ENCODE measurements around the gene SOBP. TPM values are rescaled to one million over a fixed set of nuclear protein-coding genes. Genes with fewer than 3 reads are reported as not detected.

SOBP gene
- total RNA-seq, 4 donors from 2014 or later = 0.26 to 1.5 (median 0.55) TPM

DNA sequence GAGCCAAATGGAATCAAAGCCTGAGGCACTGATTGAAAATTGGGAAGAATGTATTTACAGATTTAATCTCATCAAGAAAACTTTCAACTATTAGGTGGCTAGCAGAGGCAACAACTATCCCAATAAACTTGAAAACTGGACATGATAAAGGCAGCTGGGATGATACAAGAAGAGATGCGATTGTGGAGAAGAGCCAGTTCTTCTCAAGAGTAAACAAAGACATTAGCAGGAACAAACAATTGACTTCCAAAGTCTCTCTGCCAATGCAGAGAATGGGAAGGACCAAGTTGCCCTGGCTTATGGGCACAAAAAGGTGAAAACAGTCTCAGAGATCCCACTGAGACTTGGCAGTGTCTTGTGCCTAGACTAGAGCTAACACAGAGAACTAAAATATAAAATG is 132.4 kb downstream of the SOBP start:
- no peaks in the 10 kb centered on the region for H3K9me3 ChIP-seq
- DNase-seq (ENCODE audit: low spot score in 2 of 2) = no peak
- no peaks in the 10 kb centered on the region for H3K4me1 ChIP-seq
- H3K4me3 ChIP-seq = no peak overlapping the region
- H3K27ac ChIP-seq = no peak overlapping the region
- TF ChIP-seq CTCF (IDR thresholded peaks at IDR 0.05) (no peak), EP300 (IDR thresholded peaks at IDR 0.05) (no peak)
- no peaks in the 10 kb centered on the region for H3K27me3 ChIP-seq
- WGBS = 100% methylated on average over 1 of the region's 1 CpG
- H3K36me3 ChIP-seq = no peaks in the 10 kb centered on the region

- no peak for DNase-seq (ENCODE audit: low spot score in 2 of 2)
- no peak for TF ChIP-seq POLR2AphosphoS5 (IDR thresholded peaks at IDR 0.05)
- no peak for TF ChIP-seq CTCF (IDR thresholded peaks at IDR 0.05)
- no peak for TF ChIP-seq EP300 (IDR thresholded peaks at IDR 0.05)
- no peak for TF ChIP-seq POLR2A (IDR thresholded peaks at IDR 0.05)
- H3K27ac ChIP-seq = no peak overlapping the region
- WGBS = 87% methylated on average over 3 of the region's 3 CpGs
- no peak overlapping the region for H3K4me3 ChIP-seq
- H3K27me3 ChIP-seq = no peaks in the 10 kb centered on the region
- H3K4me1 ChIP-seq = no peaks in the 10 kb centered on the region
- no peaks in the 10 kb centered on the region for H3K9me3 ChIP-seq
- no peaks in the 10 kb centered on the region for H3K36me3 ChIP-seq
These were observed 134.1 kb downstream of the SOBP start for GRCh38 chr6:107624050-107624449.

- Histone ChIP-seq H3K4me3 (no peak overlapping the region), H3K36me3 (no peaks in the 10 kb centered on the region), H3K9me3 (no peaks in the 10 kb centered on the region), H3K27ac (no peak overlapping the region), H3K27me3 (no peaks in the 10 kb centered on the region), H3K4me1 (no peaks in the 10 kb centered on the region)
- 88% methylated on average over 1 of the region's 1 CpG for WGBS
- TF ChIP-seq POLR2A (IDR thresholded peaks at IDR 0.05) (no peak), POLR2AphosphoS5 (IDR thresholded peaks at IDR 0.05) (no peak), EP300 (IDR thresholded peaks at IDR 0.05) (no peak), CTCF (IDR thresholded peaks at IDR 0.05) (no peak)
- DNase-seq (ENCODE audit: low spot score in 2 of 2) = no peak
These were observed 134.6 kb downstream of the SOBP start for GRCh38 chr6:107624541-107624940.

- TF ChIP-seq POLR2A (IDR thresholded peaks at IDR 0.05) = no peak
- no peak for TF ChIP-seq CTCF (IDR thresholded peaks at IDR 0.05)
- no peak for TF ChIP-seq EP300 (IDR thresholded peaks at IDR 0.05)
- no peak for TF ChIP-seq POLR2AphosphoS5 (IDR thresholded peaks at IDR 0.05)
- DNase-seq (ENCODE audit: low spot score in 2 of 2) = no peak
- Histone ChIP-seq H3K9me3 (no peaks in the 10 kb centered on the region), H3K27me3 (no peaks in the 10 kb centered on the region), H3K36me3 (no peaks in the 10 kb centered on the region), H3K4me3 (no peak overlapping the region), H3K4me1 (no peaks in the 10 kb centered on the region), H3K27ac (no peak overlapping the region)
- WGBS = 100% methylated on average over 1 of the region's 1 CpG
These were observed 135.3 kb downstream of the SOBP start for GRCh38 chr6:107625264-107625663.

DNA sequence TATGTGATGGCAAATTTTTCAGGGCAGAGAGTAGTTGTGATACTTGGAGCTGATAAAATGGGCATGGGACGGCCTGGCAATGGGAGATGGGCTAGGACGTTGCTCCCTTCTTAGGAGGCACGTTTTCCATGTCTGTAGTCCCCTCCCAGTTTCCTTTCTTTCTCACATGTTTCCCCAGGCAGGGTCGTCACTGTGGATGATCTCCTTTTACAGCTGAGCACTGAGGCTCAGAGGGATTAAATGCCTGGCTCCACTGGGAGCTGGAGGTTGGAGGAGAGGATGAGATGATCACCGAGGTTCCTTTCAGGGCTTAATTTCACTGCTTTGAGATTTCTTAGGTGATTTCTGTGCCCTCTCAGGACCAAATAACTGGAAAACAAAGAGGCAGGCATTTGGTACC is 136.7 kb downstream of the SOBP start:
- Histone ChIP-seq H3K4me1 (no peaks in the 10 kb centered on the region), H3K27ac (no peak overlapping the region), H3K9me3 (no peaks in the 10 kb centered on the region), H3K27me3 (no peaks in the 10 kb centered on the region), H3K36me3 (no peaks in the 10 kb centered on the region), H3K4me3 (no peak overlapping the region)
- TF ChIP-seq POLR2A (IDR thresholded peaks at IDR 0.05) (no peak), CTCF (IDR thresholded peaks at IDR 0.05) (no peak), POLR2AphosphoS5 (IDR thresholded peaks at IDR 0.05) (no peak), EP300 (IDR thresholded peaks at IDR 0.05) (no peak)
- DNase-seq (ENCODE audit: low spot score in 2 of 2) = no peak
- 80% methylated on average over 5 of the region's 5 CpGs for WGBS
